PC-9 (cell line): ENCODE results near the gene MTHFSD.

Source experiments
- EZH2 ChIP-seq: fragments of 200-600 bp; sonication (generic); IDR thresholded peaks from 2 replicates; pipeline ENCODE4 v1.8.0; 2017; ENCODE audit warnings: antibody characterized with exemption, low read depth
- TF ChIP-seq, protein P1 (sequence below): fragments of 200-600 bp; sonication (generic); conservative IDR thresholded peaks from 2 replicates; pipeline ENCODE4 v1.6.1; 2017; ENCODE audit warnings: mixed run types, antibody characterized with exemption, mild to moderate bottlenecking, moderate library complexity

- TF ChIP-seq, protein P1, sequence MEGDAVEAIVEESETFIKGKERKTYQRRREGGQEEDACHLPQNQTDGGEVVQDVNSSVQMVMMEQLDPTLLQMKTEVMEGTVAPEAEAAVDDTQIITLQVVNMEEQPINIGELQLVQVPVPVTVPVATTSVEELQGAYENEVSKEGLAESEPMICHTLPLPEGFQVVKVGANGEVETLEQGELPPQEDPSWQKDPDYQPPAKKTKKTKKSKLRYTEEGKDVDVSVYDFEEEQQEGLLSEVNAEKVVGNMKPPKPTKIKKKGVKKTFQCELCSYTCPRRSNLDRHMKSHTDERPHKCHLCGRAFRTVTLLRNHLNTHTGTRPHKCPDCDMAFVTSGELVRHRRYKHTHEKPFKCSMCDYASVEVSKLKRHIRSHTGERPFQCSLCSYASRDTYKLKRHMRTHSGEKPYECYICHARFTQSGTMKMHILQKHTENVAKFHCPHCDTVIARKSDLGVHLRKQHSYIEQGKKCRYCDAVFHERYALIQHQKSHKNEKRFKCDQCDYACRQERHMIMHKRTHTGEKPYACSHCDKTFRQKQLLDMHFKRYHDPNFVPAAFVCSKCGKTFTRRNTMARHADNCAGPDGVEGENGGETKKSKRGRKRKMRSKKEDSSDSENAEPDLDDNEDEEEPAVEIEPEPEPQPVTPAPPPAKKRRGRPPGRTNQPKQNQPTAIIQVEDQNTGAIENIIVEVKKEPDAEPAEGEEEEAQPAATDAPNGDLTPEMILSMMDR: no peak
- no peak for TF ChIP-seq EZH2
These were observed 31.0 kb upstream of the MTHFSD start for GRCh38 chr16:86585821-86586611.
